GM23338 (cell line): ENCODE data around the gene TBC1D32. TPM values are rescaled to one million over a fixed set of nuclear protein-coding genes. Genes with fewer than 3 reads are reported as not detected.

Experiments used
- ATAC-seq: fragments of 200-7000 bp; cut with Tn5 transposase; 3 replicates; pipeline ENCODE4 v1.9.1; 2020
- DNase-seq: peaks from one replicate; pipeline ENCODE4 v3.0.0-alpha.2; 2015; ENCODE audit warnings: low spot score
- H2AFZ ChIP-seq: fragments of 200-600 bp; sonication (generic); 2 replicates; pipeline ENCODE4 v1.8.0; 2016; ENCODE audit warnings: antibody characterized with exemption, mild to moderate bottlenecking, moderate library complexity
- H3F3A ChIP-seq: fragments of 200-600 bp; sonication (generic); replicated peaks from 2 replicates; pipeline ENCODE4 v1.8.0; 2017; ENCODE audit warnings: antibody characterized with exemption, mixed run types, low read depth
- H3K27ac ChIP-seq: fragments of 200-600 bp; sonication (generic); 2 replicates; pipeline ENCODE4 v1.6.1; 2016; ENCODE audit warnings: low read depth
- H3K27me3 ChIP-seq: fragments of 200-600 bp; sonication (generic); 2 replicates; pipeline ENCODE4 v1.8.0; 2016; ENCODE audit warnings: mild to moderate bottlenecking, mixed run types, moderate library complexity; ENCODE audit not compliant: insufficient read depth
- H3K36me3 ChIP-seq: fragments of 200-600 bp; sonication (generic); 2 replicates; pipeline ENCODE4 v1.8.0; 2016; ENCODE audit warnings: mild to moderate bottlenecking; ENCODE audit not compliant: insufficient read depth
- H3K4me1 ChIP-seq: fragments of 200-600 bp; sonication (generic); 2 replicates; pipeline ENCODE4 v1.8.0; 2016; ENCODE audit warnings: mild to moderate bottlenecking, moderate library complexity; ENCODE audit not compliant: insufficient read depth
- H3K4me2 ChIP-seq: fragments of 200-600 bp; sonication (generic); 2 replicates; pipeline ENCODE4 v1.7.1; 2017; ENCODE audit warnings: mixed run types
- H3K4me3 ChIP-seq: fragments of 200-600 bp; sonication (generic); 2 replicates; pipeline ENCODE4 v1.6.1; 2016; ENCODE audit warnings: mixed run types
- H3K79me2 ChIP-seq: fragments of 200-600 bp; sonication (generic); replicated peaks from 2 replicates; pipeline ENCODE4 v1.8.0; 2017; ENCODE audit warnings: mild to moderate bottlenecking; ENCODE audit not compliant: insufficient read depth
- H3K9me2 ChIP-seq: fragments of 200-600 bp; sonication (generic); 2 replicates; pipeline ENCODE4 v1.8.0; 2017; ENCODE audit not compliant: insufficient read depth
- H4K20me1 ChIP-seq: fragments of 200-600 bp; sonication (generic); replicated peaks from 2 replicates; pipeline ENCODE4 v1.8.0; 2017; ENCODE audit warnings: mild to moderate bottlenecking; ENCODE audit not compliant: insufficient read depth
- H3K27ac Mint-ChIP-seq: 2 replicates; pipeline ENCODE4 v1.8.0; 2020; ENCODE audit warnings: inconsistent platforms, mild to moderate bottlenecking, moderate library complexity, mixed read lengths
- H3K27me3 Mint-ChIP-seq: 3 replicates; pipeline ENCODE4 v1.8.0; 2022; ENCODE audit warnings: low read depth, mild to moderate bottlenecking, moderate library complexity, mixed read lengths, inconsistent platforms; ENCODE audit not compliant: insufficient read depth, poor library complexity
- H3K36me3 Mint-ChIP-seq: 3 replicates; pipeline ENCODE4 v1.8.0; 2021; ENCODE audit warnings: low read depth, mild to moderate bottlenecking, inconsistent platforms, moderate library complexity, mixed read lengths
- H3K4me1 Mint-ChIP-seq: 3 replicates; pipeline ENCODE4 v1.8.0; 2020; ENCODE audit warnings: mild to moderate bottlenecking, inconsistent platforms, mixed read lengths
- H3K4me3 Mint-ChIP-seq: 3 replicates; pipeline ENCODE4 v1.8.0; 2021; ENCODE audit warnings: moderate library complexity, mild to moderate bottlenecking, inconsistent platforms, mixed read lengths
- H3K9me3 Mint-ChIP-seq: 3 replicates; pipeline ENCODE4 v1.8.0; 2020; ENCODE audit warnings: moderate library complexity, mild to moderate bottlenecking, inconsistent platforms, mixed read lengths
- CREB1 ChIP-seq: fragments of 250-450 bp; sonication (Bioruptor Pico); IDR thresholded peaks from 2 replicates; pipeline ENCODE4 v1.5.0; 2020; ENCODE audit warnings: low read depth, mild to moderate bottlenecking, moderate library complexity
- EZH2 ChIP-seq: fragments of 200-600 bp; sonication (generic); IDR thresholded peaks from one replicate; pipeline ENCODE4 v1.8.0; 2017; ENCODE audit warnings: antibody characterized with exemption, mild to moderate bottlenecking, low read depth; ENCODE audit not compliant: unreplicated experiment
- EZH2phosphoT487 ChIP-seq: fragments of 200-600 bp; sonication (generic); IDR thresholded peaks from one replicate; pipeline ENCODE4 v1.8.1; 2018; ENCODE audit warnings: antibody characterized with exemption; ENCODE audit not compliant: unreplicated experiment
- JUNB ChIP-seq: IDR thresholded peaks from one replicate; pipeline ENCODE4 v1.6.1; 2016; ENCODE audit warnings: antibody characterized with exemption; ENCODE audit not compliant: unreplicated experiment
- NANOG ChIP-seq: IDR thresholded peaks from 2 replicates; pipeline ENCODE4 v1.6.1; 2016; ENCODE audit warnings: antibody characterized with exemption, borderline replicate concordance
- POLR2AphosphoS5 ChIP-seq: IDR thresholded peaks from 2 replicates; pipeline ENCODE4 v1.6.1; 2016; ENCODE audit warnings: antibody characterized with exemption, low read depth
- STAT1 ChIP-seq: IDR thresholded peaks from one replicate; pipeline ENCODE4 v1.6.1; 2016; ENCODE audit warnings: antibody characterized with exemption; ENCODE audit not compliant: unreplicated experiment
- ZNF114 ChIP-seq: fragments of 250-450 bp; sonication (Bioruptor Pico); IDR thresholded peaks from 2 replicates; pipeline ENCODE4 v1.5.0; 2020; ENCODE audit warnings: mild to moderate bottlenecking, moderate library complexity
- ZNF331 ChIP-seq: fragments of 250-450 bp; sonication (Bioruptor Pico); IDR thresholded peaks from 2 replicates; pipeline ENCODE4 v1.5.0; 2020; ENCODE audit warnings: low read depth, mild to moderate bottlenecking, moderate library complexity
- polyA plus RNA-seq: library from polyadenylated mRNA; unstranded; fragments of >200 nt; fragmentation: Nextera tagmentation; extraction: Ambion mirVana; gene quantifications from 2 replicates; pipeline ENCODE4 v1.2.1, GENCODE V29; 2016
- total RNA-seq: library from RNA; depleted of rRNA; stranded (reverse); fragments of >200 nt; shearing (Covaris generic); gene quantifications from 2 replicates; pipeline ENCODE4 v1.2.3, GENCODE V29; 2014
- TF ChIP-seq, protein P1 (sequence below): IDR thresholded peaks from 2 replicates; pipeline ENCODE4 v1.6.1; 2016; ENCODE audit warnings: antibody characterized with exemption
- TF ChIP-seq, protein P2 (sequence below): fragments of 250-450 bp; sonication (Bioruptor Pico); IDR thresholded peaks from 2 replicates; pipeline ENCODE4 v1.5.0; 2020; ENCODE audit warnings: mild to moderate bottlenecking, moderate library complexity
- TF ChIP-seq, protein P3 (sequence below): IDR thresholded peaks from one replicate; pipeline ENCODE4 v1.6.1; 2018; ENCODE audit warnings: antibody characterized with exemption; ENCODE audit not compliant: unreplicated experiment
- TF ChIP-seq, protein P4 (sequence below), 2 experiments: fragments of 200-600 bp in 1 of 2; sonication (generic) in 1 of 2; conservative IDR thresholded peaks; 2 replicates each; pipeline versions ENCODE4 v1.5.1 to v1.6.1; 2016 to 2017; ENCODE audit warnings: antibody characterized with exemption in 2 of 2, low read depth in 2 of 2, mild to moderate bottlenecking in 2 of 2, moderate library complexity in 1 of 2

The TBC1D32 gene
- total and polyA plus RNA-seq, 2 experiments from 2014 or later: 8.9 to 10.4 TPM

DNA sequence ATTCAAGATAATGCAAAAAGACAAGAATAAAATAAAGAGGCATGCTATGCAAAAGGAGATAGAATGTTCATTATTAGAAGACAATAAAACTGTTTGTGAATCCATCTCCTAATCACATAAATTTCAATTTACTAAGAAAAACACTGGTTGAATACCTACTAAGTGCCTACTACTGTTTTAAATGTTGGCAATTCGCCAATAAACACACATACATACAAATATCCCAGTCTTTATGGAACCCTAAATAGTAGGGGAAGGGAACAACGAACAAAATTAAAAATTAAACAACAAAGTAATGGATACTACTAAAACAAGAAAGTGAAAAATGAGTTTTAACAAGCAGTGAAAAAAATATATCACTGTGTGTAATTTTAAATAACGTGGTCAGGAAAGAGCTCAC lies 158.5 kb downstream of the TBC1D32 start:
- Histone ChIP-seq H3K4me2 (no peak overlapping the region), H3K4me1 (no peaks in the 10 kb centered on the region), H3F3A (no peaks in the 10 kb centered on the region), H3K9me2 (no peaks in the 10 kb centered on the region; the same call in 1 of the 2 replicates), H3K36me3 (no peaks in the 10 kb centered on the region), H4K20me1 (no peaks in the 10 kb centered on the region), H3K27ac (no peak overlapping the region), H3K79me2 (no peaks in the 10 kb centered on the region), H3K4me3 (no peak overlapping the region), H3K27me3 (no peaks in the 10 kb centered on the region), H2AFZ (no peak overlapping the region)
- H3K4me3 Mint-ChIP-seq: no peak overlapping the region
- H3K9me3 Mint-ChIP-seq: no peaks in the 10 kb centered on the region
- no peaks in the 10 kb centered on the region for H3K4me1 Mint-ChIP-seq
- H3K27me3 Mint-ChIP-seq: no peaks in the 10 kb centered on the region
- no peak overlapping the region for H3K27ac Mint-ChIP-seq
- no peaks in the 10 kb centered on the region for H3K36me3 Mint-ChIP-seq
- DNase-seq: no peak
- no peak for ATAC-seq
- TF ChIP-seq ZNF331 (no peak), NANOG (no peak), EZH2phosphoT487 (no peak), ZNF114 (no peak), POLR2AphosphoS5 (no peak), CREB1 (CRISPR knock-in tag) (no peak), JUNB (no peak), STAT1 (no peak), EZH2 (no peak)
- TF ChIP-seq, protein P1, sequence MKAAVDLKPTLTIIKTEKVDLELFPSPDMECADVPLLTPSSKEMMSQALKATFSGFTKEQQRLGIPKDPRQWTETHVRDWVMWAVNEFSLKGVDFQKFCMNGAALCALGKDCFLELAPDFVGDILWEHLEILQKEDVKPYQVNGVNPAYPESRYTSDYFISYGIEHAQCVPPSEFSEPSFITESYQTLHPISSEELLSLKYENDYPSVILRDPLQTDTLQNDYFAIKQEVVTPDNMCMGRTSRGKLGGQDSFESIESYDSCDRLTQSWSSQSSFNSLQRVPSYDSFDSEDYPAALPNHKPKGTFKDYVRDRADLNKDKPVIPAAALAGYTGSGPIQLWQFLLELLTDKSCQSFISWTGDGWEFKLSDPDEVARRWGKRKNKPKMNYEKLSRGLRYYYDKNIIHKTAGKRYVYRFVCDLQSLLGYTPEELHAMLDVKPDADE: no peak
- TF ChIP-seq, protein P2, sequence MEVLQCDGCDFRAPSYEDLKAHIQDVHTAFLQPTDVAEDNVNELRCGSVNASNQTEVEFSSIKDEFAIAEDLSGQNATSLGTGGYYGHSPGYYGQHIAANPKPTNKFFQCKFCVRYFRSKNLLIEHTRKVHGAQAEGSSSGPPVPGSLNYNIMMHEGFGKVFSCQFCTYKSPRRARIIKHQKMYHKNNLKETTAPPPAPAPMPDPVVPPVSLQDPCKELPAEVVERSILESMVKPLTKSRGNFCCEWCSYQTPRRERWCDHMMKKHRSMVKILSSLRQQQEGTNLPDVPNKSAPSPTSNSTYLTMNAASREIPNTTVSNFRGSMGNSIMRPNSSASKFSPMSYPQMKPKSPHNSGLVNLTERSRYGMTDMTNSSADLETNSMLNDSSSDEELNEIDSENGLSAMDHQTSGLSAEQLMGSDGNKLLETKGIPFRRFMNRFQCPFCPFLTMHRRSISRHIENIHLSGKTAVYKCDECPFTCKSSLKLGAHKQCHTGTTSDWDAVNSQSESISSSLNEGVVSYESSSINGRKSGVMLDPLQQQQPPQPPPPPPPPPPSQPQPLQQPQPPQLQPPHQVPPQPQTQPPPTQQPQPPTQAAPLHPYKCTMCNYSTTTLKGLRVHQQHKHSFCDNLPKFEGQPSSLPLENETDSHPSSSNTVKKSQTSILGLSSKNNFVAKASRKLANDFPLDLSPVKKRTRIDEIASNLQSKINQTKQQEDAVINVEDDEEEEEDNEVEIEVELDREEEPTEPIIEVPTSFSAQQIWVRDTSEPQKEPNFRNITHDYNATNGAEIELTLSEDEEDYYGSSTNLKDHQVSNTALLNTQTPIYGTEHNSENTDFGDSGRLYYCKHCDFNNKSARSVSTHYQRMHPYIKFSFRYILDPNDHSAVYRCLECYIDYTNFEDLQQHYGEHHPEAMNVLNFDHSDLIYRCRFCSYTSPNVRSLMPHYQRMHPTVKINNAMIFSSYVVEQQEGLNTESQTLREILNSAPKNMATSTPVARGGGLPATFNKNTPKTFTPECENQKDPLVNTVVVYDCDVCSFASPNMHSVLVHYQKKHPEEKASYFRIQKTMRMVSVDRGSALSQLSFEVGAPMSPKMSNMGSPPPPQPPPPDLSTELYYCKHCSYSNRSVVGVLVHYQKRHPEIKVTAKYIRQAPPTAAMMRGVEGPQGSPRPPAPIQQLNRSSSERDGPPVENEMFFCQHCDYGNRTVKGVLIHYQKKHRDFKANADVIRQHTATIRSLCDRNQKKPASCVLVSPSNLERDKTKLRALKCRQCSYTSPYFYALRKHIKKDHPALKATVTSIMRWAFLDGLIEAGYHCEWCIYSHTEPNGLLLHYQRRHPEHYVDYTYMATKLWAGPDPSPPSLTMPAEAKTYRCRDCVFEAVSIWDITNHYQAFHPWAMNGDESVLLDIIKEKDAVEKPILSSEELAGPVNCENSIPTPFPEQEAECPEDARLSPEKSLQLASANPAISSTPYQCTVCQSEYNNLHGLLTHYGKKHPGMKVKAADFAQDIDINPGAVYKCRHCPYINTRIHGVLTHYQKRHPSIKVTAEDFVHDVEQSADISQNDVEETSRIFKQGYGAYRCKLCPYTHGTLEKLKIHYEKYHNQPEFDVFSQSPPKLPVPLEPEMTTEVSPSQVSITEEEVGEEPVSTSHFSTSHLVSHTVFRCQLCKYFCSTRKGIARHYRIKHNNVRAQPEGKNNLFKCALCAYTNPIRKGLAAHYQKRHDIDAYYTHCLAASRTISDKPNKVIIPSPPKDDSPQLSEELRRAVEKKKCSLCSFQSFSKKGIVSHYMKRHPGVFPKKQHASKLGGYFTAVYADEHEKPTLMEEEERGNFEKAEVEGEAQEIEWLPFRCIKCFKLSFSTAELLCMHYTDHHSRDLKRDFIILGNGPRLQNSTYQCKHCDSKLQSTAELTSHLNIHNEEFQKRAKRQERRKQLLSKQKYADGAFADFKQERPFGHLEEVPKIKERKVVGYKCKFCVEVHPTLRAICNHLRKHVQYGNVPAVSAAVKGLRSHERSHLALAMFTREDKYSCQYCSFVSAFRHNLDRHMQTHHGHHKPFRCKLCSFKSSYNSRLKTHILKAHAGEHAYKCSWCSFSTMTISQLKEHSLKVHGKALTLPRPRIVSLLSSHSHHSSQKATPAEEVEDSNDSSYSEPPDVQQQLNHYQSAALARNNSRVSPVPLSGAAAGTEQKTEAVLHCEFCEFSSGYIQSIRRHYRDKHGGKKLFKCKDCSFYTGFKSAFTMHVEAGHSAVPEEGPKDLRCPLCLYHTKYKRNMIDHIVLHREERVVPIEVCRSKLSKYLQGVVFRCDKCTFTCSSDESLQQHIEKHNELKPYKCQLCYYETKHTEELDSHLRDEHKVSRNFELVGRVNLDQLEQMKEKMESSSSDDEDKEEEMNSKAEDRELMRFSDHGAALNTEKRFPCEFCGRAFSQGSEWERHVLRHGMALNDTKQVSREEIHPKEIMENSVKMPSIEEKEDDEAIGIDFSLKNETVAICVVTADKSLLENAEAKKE (CRISPR knock-in tag): no peak
- TF ChIP-seq, protein P3, sequence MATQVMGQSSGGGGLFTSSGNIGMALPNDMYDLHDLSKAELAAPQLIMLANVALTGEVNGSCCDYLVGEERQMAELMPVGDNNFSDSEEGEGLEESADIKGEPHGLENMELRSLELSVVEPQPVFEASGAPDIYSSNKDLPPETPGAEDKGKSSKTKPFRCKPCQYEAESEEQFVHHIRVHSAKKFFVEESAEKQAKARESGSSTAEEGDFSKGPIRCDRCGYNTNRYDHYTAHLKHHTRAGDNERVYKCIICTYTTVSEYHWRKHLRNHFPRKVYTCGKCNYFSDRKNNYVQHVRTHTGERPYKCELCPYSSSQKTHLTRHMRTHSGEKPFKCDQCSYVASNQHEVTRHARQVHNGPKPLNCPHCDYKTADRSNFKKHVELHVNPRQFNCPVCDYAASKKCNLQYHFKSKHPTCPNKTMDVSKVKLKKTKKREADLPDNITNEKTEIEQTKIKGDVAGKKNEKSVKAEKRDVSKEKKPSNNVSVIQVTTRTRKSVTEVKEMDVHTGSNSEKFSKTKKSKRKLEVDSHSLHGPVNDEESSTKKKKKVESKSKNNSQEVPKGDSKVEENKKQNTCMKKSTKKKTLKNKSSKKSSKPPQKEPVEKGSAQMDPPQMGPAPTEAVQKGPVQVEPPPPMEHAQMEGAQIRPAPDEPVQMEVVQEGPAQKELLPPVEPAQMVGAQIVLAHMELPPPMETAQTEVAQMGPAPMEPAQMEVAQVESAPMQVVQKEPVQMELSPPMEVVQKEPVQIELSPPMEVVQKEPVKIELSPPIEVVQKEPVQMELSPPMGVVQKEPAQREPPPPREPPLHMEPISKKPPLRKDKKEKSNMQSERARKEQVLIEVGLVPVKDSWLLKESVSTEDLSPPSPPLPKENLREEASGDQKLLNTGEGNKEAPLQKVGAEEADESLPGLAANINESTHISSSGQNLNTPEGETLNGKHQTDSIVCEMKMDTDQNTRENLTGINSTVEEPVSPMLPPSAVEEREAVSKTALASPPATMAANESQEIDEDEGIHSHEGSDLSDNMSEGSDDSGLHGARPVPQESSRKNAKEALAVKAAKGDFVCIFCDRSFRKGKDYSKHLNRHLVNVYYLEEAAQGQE: no peak
- TF ChIP-seq, protein P4, sequence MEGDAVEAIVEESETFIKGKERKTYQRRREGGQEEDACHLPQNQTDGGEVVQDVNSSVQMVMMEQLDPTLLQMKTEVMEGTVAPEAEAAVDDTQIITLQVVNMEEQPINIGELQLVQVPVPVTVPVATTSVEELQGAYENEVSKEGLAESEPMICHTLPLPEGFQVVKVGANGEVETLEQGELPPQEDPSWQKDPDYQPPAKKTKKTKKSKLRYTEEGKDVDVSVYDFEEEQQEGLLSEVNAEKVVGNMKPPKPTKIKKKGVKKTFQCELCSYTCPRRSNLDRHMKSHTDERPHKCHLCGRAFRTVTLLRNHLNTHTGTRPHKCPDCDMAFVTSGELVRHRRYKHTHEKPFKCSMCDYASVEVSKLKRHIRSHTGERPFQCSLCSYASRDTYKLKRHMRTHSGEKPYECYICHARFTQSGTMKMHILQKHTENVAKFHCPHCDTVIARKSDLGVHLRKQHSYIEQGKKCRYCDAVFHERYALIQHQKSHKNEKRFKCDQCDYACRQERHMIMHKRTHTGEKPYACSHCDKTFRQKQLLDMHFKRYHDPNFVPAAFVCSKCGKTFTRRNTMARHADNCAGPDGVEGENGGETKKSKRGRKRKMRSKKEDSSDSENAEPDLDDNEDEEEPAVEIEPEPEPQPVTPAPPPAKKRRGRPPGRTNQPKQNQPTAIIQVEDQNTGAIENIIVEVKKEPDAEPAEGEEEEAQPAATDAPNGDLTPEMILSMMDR (conservative IDR thresholded peaks at IDR 0.05; ENCODE audit: low read depth in 2 of 2): no peak
